ENCODE measurements around the gene CFAP74.

CFAP74 gene

GRCh38 chr1:1879942-1880341, 123.6 kb downstream of the CFAP74 start:
- no peak for DNase-seq (ENCODE audit: low read depth in 2 of 2)

GRCh38 chr1:1877865-1878436, 125.6 kb downstream of the CFAP74 start:
- DNase-seq (ENCODE audit: low read depth in 2 of 2) = no peak

- no peak for DNase-seq (ENCODE audit: low read depth in 2 of 2)
These were observed 127.2 kb downstream of the CFAP74 start for GRCh38 chr1:1876335-1876930.

- no peak for DNase-seq (ENCODE audit: low read depth in 2 of 2)
These were observed 127.7 kb downstream of the CFAP74 start for GRCh38 chr1:1875932-1876331.

GRCh38 chr1:1874901-1875300, 128.7 kb downstream of the CFAP74 start:
- no peak for DNase-seq (ENCODE audit: low read depth in 2 of 2)

GRCh38 chr1:1873186-1873585, 130.4 kb downstream of the CFAP74 start:
- no peak for DNase-seq (ENCODE audit: low read depth in 2 of 2)

- DNase-seq (ENCODE audit: low read depth in 2 of 2) = no peak
These were observed 131.1 kb downstream of the CFAP74 start for GRCh38 chr1:1872329-1872994.
